Omental fat pad (tissue), 4 donors: ENCODE measurements around the gene GRB10. TPM values are rescaled to one million over a fixed set of nuclear protein-coding genes. Genes with fewer than 3 reads are reported as not detected.

Source experiments
- ATAC-seq: fragments of 150-250 bp; one replicate; pipeline ENCODE4 v1.9.1; 2016; ENCODE audit warnings: mild to moderate bottlenecking, moderate library complexity; ENCODE audit not compliant: low FRiP score
- DNase-seq: peaks from one replicate; pipeline ENCODE4 v3.0.0-alpha.2; 2019; ENCODE audit warnings: low spot score
- CTCF ChIP-seq, 3 donors: fragments of 450-650 bp; IDR thresholded peaks; one replicate each; pipeline ENCODE4 v1.5.1; 2016 to 2017; ENCODE audit warnings: antibody characterized with exemption in 3 of 3, mild to moderate bottlenecking in 3 of 3, moderate library complexity in 2 of 3
- total RNA-seq, 4 donors: library from RNA; depleted of rRNA; stranded (reverse); fragments of >200 nt; gene quantifications; one replicate each; pipeline ENCODE4 v1.1.0, GENCODE V29; 2016

The GRB10 gene
- total RNA-seq, 4 donors from 2014 or later: 64.6 to 100 (median 75.3) TPM

GRCh38 chr7:50677638-50677996, 105.1 kb downstream of the GRB10 start:
- DNase-seq (no peak), ATAC-seq (no peak)
- no peak for TF ChIP-seq CTCF (IDR thresholded peaks at IDR 0.05)

GRCh38 chr7:50676740-50677637, 105.7 kb downstream of the GRB10 start:
- DNase-seq (no peak), ATAC-seq (no peak)
- no peak for TF ChIP-seq CTCF (IDR thresholded peaks at IDR 0.05)

- no peak for TF ChIP-seq CTCF (IDR thresholded peaks at IDR 0.05)
- ATAC-seq: no peak
These were observed 106.6 kb downstream of the GRB10 start for GRCh38 chr7:50676079-50676478.

DNA sequence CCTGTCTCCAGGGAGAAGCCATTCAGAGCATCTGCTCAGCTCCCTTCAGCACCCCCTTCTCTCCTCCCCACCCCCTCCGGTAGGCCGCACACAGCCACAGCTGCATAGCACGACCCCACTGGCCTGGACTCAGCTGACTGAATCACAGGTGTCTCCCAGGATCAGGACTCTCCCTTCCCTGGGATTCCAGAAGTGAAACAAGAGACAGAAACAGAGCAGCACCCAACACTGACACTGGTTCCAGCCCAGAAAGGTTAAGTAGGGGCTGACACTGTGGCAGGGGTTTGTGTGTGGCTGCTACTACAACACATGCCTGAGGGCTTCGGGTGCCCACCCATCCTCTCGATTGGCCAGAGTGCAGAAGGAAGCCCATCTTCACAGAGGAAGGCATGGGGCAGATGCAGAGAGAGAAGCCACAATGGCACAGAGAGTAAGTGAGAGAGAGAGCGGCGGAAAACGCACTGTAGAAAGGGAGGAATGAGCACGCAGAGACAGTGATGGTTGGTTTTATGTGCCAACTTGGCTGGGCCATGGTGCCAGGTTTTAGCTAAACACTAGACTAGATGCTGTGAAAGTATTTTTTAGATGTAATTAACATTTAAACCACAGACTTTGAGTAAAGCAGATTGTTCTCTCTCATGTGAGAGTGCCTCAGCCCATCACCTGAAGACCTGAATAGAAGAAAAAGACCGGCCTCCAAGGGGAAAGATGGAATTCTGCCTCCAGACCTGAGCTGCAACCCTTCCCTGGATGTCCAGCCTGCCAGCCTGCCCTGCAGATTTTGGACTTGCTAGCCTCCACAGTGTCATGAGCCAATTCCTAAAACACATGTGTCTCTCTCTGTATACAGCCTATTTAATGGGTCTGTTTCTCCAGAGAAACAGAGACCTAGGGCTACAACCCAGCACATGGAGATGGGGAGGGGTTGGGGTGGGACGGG, 107.5 kb downstream of the GRB10 start:
- DNase-seq (no peak), ATAC-seq (no peak)
- no peak for TF ChIP-seq CTCF (IDR thresholded peaks at IDR 0.05)

More at GRCh38 chr7:50676079-50676478, 106.6 kb downstream of the GRB10 start:
- no peak for DNase-seq

DNA sequence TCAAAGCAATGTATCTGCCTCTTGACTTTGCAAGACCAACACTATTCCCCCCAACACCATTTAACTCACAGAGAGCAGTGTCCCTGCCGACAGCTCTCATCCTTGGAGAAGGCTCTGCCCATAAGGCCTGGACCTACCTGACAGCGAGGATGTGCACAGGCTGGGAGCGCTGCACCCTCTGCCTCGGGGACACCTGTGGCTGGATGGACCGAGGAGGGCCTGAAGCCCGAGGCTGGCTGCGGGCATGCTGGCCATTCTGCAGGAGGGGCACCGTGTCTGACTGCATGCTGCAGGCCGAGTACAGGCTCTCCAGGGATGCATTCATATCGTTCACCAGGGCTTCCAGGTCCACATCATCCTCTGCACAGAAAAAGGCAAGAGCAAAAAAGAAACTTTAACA, 108.4 kb downstream of the GRB10 start:
- DNase-seq: no peak
- ATAC-seq: no peak
- TF ChIP-seq CTCF (IDR thresholded peaks at IDR 0.05): no peak

GRCh38 chr7:50673096-50673495, 109.6 kb downstream of the GRB10 start:
- no peak for TF ChIP-seq CTCF (IDR thresholded peaks at IDR 0.05)
- no peak for ATAC-seq
- DNase-seq: no peak
